Esophagus muscularis mucosa (tissue), 3 donors: ENCODE data around the gene LRRC4C.

Source experiments
- POLR2A ChIP-seq: fragments of 450-650 bp; IDR thresholded peaks from one replicate; pipeline ENCODE4 v1.6.1; 2017; ENCODE audit warnings: antibody characterized with exemption, moderate library complexity, mild to moderate bottlenecking, low read depth
- POLR2AphosphoS5 ChIP-seq, 2 donors: sonication (generic); formaldehyde crosslinking; IDR thresholded peaks; one replicate each; pipeline ENCODE4 v1.6.1; 2017; ENCODE audit warnings: antibody characterized with exemption in 2 of 2
- TF ChIP-seq, protein P1 (sequence below), 3 experiments: fragments of 200-600 bp in 2 of 3; fragments of 450-650 bp in 1 of 3; sonication (generic) in 2 of 3; IDR thresholded peaks; one replicate each; pipeline ENCODE4 v1.5.1; 2017 to 2019; ENCODE audit warnings: antibody characterized with exemption in 3 of 3, mild to moderate bottlenecking in 2 of 3, moderate library complexity in 1 of 3

- TF ChIP-seq, protein P1, sequence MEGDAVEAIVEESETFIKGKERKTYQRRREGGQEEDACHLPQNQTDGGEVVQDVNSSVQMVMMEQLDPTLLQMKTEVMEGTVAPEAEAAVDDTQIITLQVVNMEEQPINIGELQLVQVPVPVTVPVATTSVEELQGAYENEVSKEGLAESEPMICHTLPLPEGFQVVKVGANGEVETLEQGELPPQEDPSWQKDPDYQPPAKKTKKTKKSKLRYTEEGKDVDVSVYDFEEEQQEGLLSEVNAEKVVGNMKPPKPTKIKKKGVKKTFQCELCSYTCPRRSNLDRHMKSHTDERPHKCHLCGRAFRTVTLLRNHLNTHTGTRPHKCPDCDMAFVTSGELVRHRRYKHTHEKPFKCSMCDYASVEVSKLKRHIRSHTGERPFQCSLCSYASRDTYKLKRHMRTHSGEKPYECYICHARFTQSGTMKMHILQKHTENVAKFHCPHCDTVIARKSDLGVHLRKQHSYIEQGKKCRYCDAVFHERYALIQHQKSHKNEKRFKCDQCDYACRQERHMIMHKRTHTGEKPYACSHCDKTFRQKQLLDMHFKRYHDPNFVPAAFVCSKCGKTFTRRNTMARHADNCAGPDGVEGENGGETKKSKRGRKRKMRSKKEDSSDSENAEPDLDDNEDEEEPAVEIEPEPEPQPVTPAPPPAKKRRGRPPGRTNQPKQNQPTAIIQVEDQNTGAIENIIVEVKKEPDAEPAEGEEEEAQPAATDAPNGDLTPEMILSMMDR (IDR thresholded peaks at IDR 0.05): no peak
- TF ChIP-seq POLR2A (no peak), POLR2AphosphoS5 (IDR thresholded peaks at IDR 0.05) (no peak)
Measured at GRCh38 chr11:41400124-41400523, 59.3 kb downstream of the LRRC4C start.
